Measurements from ENCODE around the gene NAT16.
"Not testable (repeated sequence)": the region's sequence is repeated elsewhere in the genome, so short reads cannot be mapped to it uniquely, and the experiment has no call there.

Gene NAT16

DNA sequence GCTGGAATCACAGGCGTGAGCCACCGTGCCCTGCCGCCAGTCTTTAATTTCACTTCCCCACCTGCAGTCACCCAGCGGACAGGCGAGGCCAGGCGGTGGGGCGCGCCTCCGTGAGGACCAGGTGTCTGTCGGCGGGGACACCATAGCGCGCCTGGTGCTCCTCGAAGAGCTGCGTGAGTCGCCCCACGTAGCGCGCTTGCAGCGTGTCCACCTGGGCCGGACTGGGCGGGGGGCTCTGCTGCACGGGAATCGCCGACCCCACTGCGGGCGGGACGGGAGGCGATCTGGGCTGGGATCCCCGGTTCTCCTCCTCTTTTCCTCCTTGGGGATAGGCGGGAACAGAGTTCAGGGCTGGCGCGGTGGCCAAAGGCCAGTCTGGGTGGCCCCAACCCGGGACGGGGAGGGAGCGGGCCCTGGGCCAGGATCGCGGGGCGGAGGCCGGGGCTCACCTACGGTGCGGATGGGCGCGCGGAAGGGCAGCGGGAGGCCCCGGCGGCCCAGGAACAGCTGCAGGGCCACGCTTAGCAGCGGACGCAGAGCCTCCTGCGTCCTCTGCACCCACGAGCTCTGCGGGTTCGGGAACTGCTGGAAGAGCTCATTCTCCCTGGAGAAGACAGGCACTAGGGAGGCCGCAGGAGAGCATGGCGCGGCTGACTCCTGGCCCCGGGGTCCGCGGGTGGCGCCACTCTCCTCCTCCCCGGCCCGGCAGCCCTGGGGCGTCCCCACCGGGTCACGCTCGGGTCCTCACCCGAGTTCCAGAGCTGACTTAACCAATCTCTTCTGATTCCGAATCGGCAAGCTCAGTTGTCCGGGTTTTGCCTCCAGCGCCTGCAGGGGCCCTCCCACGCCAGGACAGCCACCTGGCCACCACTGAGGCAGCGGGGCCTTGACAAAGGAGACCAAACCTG, 21.9 kb upstream of the NAT16 start:
- DNase-seq, result no peak

DNA sequence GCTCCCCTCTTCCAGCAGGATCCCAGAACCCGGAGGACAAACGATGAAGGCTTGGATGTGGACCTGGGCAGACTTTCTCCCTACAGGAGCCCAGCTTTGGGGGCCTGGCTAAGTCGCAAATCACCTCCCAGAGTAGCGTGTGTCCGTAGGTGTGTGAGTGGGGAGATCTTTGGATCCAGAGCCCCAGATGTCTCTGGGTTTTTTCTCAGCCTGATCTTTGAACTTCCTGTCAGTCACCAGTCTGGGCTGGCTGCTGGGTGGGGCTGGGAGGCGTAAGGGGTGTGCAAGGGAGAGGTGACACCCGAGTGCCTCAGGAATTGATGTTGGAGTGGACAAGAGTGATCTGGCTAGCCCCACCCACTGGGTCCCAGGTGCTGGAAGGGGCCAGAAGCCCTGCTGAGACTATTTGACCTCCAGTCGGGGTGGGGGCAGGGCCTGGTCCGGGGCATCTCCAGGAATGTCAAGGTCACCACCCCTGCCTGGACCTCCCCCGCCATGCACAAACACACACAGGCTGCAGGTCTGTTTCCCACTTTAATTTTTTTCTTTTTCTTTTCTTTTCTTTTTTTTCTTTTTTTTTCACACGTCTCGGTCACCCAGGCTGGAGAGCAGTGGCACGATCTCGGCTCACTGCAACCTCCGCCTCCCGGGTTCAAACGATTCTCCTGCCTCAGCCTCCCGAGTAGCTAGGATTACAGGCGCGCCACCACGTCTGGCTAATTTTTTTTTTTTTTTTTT, 20.9 kb upstream of the NAT16 start, which contains the start of gene MOGAT3:
MOGAT3 (minus strand) TSS at position 175 of the 738 bp plus-strand sequence. CDS start 182 bp downstream, outside the sequence.
- DNase-seq, result no peak

DNA sequence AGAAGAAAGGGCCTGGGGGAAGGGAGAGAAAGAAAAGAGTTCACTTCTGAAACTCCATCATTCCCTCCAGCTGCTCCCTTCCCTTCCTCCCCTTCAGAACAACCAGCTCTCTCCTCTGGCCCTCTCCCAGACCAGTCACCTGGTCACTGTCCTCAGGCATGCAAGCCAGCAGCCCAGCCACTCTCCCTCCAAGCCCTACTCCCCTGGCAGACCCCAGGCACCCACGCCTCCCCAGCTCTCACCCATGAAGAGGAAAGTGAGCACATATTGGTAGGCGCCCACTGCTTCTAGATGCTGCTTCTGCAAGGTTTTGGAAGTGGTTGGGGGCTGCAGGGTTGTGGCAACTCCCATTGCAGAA, 20.4 kb upstream of the NAT16 start:
- DNase-seq, result no peak

DNA sequence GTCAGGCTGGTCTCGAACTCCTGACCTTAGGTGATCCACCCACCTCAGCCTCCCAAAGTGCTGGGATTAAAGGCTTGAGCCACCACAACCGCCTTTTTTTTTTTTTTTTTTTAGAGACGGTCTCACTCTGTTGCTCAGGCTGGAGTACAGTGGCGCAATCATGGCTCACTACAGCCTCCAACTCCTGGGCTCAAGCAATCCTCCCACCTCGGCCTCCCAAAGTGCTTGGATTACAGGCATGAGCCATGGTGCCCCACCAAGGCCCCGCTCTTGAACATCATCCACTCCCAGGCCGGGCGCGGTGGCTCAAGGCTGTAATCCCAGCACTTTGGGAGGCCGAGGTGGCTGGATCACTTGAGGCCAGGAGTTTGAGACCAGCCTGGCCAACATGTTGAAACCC, 19.4 kb upstream of the NAT16 start:
- DNase-seq, result not testable (repeated sequence)

DNA sequence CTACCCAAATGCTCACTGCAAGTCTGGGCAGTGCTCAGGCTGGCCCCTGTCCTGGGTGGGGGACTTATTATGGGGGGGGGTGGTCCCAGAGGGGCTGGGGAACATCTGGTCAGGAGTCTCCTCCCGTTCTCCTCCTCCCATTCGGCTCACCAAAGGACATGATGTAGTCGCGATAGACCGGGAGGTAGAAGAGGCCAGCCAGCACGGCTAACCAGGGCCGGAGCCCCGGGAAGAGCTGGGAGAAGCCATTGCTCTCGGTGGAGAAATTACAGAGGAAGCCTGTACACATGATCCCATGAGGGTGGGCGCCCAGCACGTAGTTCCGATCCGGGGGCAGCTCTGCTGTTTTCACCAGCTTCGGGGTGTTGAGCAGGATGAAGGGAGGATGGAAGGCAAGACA, 18.4 kb upstream of the NAT16 start:
- no peak for DNase-seq

DNA sequence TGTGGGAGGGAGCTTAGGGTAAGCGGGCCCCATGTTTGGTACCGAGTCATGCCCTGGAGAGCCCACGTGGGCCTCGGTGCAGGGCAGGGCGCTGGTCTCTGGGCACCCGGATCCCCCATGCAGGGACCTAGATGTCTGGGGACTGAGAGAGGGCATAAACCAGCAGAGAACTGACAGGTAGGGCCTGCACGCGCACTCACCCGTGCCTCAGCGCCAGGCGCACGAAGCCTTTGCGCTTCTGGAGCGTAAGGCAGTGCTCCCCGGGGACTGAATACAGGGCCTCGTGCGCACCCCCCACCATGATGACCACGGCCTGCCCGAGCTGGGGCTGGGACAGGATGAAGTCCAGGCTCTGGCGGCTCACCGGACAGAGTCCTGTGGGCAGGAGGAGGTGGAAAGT, 17.9 kb upstream of the NAT16 start:
- DNase-seq, result no peak

DNA sequence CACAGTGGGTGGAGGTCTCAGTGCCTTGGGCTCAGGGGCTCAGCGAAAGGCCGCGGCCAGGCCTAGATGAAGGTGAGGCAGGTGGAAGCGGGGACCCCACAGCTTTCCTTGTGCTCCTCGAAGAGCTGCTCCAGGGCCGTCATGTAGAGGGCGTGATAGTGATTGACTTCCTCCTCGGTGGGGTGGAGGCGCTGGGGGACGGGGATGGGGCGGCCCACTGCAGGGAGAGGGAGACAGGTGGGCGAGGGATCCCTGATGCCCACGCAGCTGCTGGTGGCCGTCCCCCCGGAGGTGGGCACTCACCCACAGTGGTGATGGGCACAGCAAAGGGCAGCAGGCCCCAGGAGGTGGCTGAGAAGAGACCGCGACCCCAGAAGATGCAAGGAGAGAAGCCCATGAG, 15.8 kb upstream of the NAT16 start:
- no peak for DNase-seq

DNA sequence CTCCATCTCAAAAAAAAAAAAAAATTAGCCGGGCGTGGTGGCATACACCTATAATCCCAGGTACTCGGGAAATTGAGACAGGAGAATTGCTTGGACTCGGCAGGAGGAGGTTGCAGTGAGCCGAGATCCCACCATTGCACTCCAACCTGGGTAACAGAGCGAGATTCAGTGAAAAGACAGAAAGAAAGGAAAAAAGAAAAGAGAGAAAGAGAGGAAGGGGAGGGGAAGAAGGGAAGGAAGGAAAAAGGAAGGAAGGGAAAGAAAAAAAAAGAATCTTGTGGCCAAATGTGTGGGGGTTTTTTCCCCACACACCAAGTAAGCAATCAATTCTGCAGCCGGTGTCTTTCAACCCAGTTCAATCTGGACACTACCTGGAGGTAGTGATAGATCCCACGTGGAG, 9.0 kb upstream of the NAT16 start:
- no peak for DNase-seq

DNA sequence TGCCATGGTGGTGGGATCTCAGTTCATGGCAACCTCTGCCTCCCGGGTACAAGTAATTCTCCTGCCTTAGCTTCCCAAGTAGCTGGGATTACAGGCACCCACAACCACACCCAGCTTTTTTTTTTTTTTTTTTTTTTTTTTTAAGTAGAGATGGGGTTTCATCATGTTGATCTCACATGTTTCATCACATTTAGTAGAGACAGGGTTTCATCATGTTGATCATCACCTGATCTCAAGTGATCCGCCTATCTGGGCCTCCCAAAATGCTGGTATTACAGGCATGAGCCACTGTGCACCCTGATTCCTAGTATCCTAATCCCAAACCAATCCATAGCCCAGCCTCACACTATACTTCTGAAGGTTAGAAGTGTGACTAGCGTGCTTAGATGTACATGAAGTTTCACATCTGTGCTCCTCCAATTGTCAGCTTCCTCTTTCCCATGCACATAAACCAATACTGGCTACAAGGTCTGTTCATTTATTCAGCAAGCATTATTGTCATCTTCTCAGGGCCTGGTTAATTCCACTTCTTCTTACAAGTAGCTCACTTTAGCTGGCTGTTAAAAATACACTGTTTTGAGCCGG, 6.8 kb upstream of the NAT16 start:
- DNase-seq, result no peak

DNA sequence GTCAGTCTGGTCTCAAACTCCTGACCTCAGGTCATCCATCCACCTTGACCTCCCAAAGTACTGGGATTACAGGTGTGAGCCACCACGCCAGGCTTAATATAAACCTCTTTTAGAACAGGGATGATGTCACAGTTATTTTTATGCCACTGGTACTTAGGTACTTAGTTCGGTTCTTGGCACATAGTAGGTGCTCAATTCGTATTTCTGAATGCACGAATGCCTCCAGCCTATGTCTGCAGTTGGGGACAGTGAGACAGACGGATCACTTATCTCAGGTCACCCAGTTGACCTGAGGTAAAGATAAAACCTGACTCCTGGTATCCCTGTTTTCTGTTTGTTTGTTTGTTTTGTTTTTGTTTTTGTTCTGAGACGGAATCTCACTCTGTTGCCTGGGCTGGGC, 6.1 kb upstream of the NAT16 start:
- DNase-seq, result no peak

DNA sequence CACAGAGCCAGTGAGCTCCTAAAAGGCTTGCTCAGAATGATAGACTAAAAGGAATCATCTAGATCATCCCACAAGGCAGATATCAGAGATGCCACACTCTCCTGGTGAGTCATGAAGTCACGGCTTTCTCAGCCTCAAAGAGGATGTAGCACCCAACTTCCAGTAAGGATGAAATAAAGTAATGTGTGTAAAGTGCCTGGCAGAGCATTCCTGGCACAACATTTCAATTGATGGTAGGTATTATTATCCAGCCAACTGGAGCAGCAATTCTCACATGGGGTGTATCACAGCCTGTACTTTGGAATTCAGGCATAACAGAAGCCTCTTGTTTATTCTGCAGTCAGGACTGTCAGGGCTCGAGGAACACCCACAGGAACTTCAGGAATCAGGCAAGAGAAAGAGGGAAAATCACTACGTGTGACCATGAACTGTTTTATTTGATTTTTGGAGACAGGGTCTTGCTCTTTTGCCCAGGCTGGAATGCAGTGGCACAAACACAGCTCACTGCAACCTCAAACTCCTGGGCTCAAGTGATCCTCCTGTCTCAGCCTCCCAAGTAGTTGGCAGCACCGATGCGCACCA, 5.3 kb upstream of the NAT16 start:
- DNase-seq, result no peak

DNA sequence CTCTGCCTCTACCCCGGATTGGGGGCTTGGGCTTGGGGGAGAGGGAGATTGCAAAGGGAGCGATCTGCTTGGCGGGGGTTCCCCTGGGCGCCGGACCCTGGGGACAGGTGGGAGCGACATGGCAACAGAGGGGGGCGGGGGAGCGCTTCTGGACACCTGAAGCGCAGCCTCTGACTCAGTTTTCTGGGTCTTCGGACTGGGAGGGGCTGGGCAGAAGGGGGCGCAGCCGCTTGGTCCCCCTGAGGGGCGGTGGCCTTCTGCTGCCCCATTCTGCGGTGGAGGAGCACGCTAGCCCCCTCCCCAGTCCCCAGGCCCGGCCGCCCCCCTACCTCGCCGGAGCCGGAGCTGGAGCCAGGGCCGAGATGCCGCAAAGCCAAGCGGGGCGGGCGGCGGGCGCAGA, 380 bp downstream of the NAT16 start:
- DNase-seq, result no peak

DNA sequence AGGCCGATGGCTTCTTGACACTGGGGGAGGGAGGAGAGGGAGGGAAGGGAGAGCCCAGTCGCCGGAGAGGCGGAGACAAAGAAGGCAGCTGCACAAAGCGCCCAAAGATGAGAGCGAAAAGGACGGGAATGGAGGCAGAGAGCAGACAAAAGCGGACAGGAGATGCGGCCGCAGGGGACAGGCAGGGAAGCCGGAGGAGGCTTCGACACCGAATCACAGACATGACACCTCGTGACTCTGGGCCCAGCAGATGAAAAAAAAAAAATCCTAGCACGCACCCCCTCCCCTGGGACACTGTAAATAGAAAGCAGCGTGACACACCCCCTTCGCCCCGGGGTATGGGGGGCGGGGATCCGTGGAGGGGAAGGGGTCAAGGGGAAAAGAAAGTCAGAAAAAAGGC, 976 bp downstream of the NAT16 start:
- no peak for DNase-seq

DNA sequence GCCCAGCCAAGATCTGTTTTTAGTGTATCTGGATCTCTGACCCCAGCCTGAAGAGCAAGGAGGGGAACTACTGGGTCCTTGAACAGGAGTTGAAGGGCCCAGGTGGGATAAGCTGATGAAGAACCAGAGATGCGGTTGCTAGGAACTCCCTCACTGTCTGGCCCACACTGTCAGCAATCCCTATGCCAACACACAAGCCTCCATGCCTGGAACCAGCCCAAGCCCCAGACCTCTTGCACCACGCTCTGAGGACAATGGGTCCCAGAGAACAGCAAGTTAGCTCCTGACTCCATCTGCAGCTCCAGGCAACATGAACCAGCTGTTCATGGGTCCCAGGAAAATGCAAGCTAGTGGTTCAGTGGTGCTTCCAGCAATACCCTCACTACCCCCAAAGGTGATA, 2.4 kb downstream of the NAT16 start:
- no peak for DNase-seq

DNA sequence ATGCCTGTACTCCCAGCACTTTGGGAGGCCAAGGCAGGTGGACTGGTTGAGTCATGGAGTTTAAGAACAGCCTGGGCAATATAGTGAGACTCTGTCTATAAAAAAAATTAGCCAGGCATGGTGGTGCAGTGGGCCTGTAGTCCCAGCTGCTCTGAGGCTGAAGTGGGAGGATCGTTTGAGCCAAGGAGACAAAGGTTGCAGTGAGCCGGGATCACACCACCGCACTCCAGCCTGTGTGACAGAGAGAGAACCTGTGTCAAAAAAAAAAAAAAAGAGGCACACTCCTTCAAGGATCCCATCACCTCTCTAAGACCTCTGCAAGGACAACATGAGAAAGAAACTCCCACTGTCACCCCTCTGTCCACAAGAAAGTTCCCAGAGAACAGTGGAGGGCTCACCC, 4.4 kb downstream of the NAT16 start:
- DNase-seq, result no peak

DNA sequence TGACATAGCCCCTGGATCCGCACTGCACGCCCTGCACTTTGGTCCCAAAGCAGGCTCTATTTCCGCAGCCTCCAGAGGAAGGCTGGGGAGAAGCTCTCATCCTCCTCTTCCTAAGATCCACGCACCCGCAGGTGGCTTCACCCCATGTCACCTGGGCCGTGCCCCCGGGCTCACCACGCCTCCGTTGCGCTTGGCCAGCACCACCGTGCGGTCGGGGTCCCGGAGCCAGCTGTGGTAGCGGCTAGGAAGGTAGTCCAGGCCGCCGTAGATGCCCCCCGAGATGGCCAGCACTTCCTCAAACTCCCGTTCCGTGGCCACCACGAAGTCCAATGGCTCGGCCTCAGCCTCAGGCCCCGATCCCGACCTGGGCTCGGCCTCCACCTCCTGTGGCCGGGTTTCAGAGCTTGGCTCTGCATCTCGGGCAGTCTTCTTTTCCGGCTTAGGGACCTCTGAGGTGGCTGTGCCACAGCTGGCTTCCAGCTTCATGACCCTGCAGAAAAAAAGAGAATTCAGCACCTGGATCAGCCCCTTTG, 5.7 kb downstream of the NAT16 start:
- DNase-seq, result no peak

DNA sequence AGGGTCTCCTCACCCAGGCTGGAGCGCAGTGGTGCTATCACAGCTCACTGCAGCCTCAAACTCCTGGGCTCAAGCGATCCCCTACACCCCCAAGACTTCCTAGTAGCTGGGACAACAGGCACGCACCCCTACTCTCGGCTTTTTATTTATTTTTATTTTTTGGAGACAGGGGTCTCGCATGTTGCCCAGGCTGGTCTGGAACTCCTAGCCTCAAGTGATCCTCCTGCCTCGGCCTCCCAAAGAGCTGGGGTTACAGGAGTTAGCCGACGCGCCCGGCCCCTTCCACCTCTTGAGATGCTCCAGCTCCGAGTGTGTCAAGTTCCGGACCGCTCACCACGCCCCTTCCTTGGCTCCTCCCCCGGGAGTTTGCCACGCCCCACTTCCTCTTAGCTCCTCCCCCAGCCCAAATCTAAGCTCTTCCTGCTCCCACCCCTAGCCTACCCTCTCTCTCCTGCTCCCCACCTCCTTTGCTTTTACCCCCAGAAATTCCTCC, 6.3 kb downstream of the NAT16 start:
- DNase-seq, result peak; percentile 54

DNA sequence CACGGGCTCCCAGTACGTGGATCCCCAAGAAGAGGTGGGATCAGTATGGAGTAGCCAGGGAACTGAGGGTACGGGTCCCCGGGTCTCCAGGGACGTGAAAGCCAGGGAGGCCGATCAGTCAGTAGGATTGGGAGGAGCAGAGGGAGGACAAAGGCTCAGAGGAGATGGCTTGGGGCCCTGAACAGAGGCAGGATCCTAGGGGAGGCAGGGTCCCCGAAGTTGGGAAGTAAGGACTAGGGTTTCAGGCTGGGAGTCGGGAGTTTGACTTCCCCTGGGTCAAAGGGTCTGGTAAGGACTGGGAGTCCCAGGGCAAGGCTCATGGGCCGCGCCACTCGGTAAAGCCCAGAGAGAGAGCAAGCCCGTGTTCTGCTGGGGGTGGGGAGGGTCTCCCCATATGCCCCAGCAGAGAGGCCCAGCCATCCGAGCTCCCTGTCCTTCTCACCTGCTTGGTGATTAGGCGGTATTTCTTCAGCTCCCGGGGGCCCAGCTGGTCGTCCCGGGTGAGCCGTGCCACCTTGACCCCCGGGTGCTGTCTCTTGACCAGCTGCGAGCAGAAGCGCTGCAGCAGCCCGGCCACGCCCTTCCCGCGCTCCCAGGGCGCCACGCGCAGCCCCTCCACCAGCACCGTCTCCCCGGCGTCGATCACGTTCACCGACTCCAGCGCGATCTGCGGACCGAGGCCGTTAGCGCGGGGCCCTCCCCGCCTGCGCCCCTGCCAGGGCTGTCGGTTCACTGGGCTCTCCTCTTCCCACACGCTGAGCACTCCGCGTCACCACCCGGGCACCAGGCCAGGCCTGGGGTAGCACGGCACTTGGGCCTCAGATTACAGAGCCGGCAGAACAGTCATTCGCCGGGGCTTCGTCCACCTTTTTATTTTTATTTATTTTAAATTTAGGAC, 7.0 kb downstream of the NAT16 start:
- no peak for DNase-seq

DNA sequence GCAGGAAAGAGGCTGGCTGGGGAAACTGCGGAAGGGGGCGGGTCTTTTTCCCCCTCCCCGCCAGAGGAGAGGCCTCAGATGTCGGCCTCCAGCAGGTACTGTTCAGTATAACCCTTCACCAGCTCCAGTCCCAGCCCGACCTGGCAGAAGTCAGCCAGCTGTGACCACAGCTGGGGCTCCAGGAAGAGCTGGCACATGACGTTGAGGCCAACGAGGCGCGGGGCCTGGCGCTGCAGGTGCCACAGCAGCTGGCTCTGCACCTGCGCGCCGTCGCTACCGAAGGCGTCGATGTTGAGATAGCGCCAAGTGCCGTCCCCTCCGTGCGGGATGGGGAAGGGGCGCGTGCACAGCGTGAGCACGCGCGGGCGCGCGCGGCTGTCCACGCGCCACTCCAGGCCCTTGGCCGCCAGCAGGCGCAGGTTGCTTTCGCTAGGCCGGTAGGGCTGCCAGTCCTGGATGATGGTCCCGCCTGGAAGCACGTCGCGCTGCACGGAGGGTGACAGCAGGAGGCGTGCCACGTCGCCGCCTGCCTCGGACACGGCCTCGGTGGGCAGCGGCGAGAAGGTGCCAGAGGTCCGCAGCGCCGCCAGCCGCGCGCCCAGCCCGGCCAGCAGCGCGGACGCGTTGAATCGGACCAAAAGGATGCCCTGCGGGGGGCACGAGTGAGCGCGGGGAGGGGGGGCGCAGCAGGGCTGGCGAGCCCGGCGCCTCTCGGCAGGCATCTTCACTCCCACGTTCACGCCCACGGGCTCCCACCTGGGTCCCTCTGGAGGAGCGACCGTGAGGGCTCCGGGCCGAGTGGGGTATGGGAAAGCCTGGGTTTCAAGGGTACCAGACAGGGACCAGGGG, 7.9 kb downstream of the NAT16 start:
- DNase-seq, result no peak

DNA sequence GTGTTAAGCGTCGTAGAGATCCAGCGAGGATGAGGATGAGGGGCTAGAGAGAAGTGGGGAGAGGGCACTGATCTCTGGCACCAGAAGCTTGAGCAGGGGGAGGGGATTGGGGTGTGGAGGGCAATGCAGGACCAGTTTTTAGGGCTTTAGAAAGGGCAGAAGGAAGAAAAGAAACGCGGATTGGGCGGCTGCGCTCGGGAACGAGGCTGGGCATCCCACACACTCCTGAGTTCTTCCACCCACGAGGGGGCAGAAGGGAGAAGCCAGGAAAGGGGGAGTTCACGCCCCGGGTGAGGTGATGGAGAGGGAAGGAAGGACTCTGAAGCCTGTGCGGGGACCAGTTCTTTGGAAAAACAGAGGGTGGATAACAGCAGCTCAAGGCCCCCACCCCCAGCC, 8.7 kb downstream of the NAT16 start:
- DNase-seq, result no peak

Measured in activated CD4-positive, alpha-beta T cell treated with anti-CD3 and anti-CD28 coated beads, Interleukin-2, amount 50 U/mL, for 1 hour (primary cell).